ENCODE data around the gene FGG.
"Not testable (repeated sequence)": the region's sequence is repeated elsewhere in the genome, so short reads cannot be mapped to it uniquely, and the experiment has no call there.

Gene FGG

DNA sequence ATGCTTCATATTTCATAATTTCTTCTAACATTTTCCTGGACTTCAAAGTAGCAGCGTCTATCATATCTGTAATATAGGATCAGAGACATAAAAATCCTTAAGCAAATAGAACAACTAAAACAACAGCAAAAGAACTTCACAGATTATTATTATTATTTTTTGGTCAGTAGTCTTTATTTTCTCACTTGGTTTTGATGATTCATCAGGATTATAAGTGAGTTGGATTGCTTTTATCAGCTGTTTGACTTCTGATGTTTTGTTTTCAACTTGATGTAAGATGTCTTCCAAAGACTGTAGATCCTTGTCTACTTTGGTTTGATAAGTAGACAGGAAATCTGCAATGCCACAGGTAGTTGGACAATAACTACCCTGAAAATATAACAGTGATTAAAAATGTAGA, 623 bp downstream of the FGG start:
- DNase-seq (ENCODE audit: low read depth in 1 of 2, low spot score in 1 of 2) = no peak

- DNase-seq (ENCODE audit: low read depth in 1 of 2, low spot score in 1 of 2) = no peak
Measured at GRCh38 chr4:154610582-154610981, 1.9 kb downstream of the FGG start.

DNA sequence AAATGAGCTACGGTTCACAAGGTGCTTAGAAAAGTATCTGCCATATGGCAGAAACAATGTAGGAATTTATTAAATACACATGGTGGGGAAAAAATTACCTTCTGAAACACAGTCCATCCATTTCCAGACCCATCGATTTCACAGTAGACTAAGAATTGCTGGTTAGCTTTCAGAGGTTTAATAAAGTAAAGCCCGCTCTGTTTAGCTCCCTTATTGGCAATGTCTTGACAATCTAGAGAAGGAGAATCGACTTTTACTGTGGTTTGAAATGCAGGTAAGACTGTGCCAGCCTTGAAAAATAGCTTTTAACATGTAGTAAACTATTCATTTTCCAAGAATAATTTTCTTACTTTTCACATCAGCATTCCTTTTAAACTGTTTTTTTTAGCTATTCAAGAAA, 2.9 kb downstream of the FGG start:
- no peak for DNase-seq (ENCODE audit: low read depth in 1 of 2, low spot score in 1 of 2)

GRCh38 chr4:154608361-154609252, 3.8 kb downstream of the FGG start:
- DNase-seq (ENCODE audit: low read depth in 1 of 2, low spot score in 1 of 2) = no peak

- no peak for DNase-seq (ENCODE audit: low read depth in 1 of 2, low spot score in 1 of 2)
Measured at GRCh38 chr4:154606728-154607723, 5.4 kb downstream of the FGG start.

GRCh38 chr4:154604696-154605200, 7.7 kb downstream of the FGG start:
- no peak for DNase-seq (ENCODE audit: low read depth in 1 of 2, low spot score in 1 of 2)

- no peak for DNase-seq (ENCODE audit: low read depth in 1 of 2, low spot score in 1 of 2)
Measured at GRCh38 chr4:154603033-154603943, 9.2 kb downstream of the FGG start.

DNA sequence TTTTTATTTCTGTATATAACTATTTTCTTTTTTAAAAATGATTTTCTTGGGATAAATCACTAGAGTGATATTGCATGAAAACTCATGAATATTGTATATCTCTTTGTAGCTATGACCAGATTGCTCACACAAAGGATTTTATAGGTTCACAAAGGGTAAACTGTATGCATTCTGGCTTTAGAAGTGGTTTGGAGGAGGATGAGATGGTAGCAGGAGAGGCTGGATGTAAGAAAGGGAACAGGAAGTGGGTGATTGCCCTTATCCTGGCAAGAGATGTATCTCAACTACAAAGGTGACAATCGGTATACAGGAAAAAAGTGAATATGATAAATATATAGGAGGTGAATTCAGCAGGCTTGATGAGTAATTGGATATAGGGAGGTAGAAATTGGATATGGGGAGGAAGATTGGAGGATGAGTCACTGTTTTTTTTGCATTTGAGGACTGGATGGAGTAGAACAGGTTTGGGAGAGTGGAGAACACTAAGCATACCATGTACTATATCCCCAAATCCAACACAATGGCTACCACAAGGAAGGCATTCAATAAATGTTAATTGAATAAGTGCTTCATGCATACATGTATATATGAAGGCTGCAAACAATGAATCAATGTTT, 9.9 kb downstream of the FGG start:
- DNase-seq (ENCODE audit: low read depth in 1 of 2, low spot score in 1 of 2) = no peak

GRCh38 chr4:154597798-154598774, 14.4 kb downstream of the FGG start:
- no peak for DNase-seq (ENCODE audit: low read depth in 1 of 2, low spot score in 1 of 2)

DNA sequence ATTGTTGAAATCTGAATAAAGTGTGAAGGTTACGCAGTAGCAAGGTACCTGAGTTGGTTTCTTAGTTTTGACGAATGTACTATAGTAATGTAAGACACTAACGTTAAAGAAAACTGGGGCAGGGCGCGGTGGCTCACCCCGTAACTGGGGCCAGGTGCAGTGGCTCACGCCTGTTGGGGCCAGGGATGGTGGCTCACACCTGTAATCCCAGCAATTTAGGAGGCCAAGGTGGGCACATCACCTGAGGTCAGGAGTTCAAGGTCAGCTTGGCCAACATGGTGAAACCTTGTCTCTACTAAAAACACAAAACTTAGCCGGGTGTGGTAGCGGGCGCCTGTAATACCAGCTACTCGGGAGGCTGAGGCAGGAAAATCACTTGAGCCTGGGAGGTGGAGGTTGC, 15.2 kb downstream of the FGG start:
- not testable (repeated sequence) for DNase-seq (ENCODE audit: low read depth in 1 of 2, low spot score in 1 of 2)

DNA sequence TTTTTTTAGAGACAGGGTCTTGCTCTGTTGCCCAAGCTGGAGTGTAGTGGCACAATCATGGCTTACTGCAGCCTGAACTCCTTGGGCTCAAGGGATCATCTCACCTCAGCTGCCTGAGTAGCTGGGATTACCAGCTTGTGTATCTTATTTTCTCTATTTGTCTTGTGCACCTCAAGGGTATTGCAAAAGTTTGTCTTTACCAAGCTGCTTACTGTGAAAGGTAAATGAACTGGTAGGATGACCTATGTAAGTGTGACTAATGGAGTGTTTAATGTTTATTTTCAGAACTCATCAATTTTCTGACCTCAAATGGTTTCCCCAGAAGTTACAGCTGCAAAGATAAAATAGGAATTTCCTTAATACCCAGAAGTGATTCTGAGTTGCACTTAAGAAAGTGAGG, 16.6 kb downstream of the FGG start:
- no peak for DNase-seq (ENCODE audit: low read depth in 1 of 2, low spot score in 1 of 2)

DNA sequence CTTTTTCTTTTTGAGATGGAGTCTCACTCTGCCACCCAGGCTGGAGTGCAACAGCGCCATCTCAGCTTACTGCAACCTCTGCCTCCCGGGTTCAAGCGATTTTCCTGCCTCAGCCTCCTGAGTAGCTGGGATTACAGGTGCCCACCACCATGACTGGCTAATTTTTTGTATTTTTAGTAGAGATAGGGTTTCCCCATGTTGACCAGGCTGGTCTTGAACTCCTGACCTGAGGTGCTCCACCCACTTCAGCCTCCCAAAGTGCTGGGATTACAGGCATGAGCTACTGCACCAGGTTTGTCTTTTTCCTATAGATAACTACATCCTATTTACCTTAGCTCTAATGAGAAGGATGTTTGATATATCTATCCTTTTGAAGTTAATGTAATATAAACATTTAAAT, 18.1 kb downstream of the FGG start:
- DNase-seq (ENCODE audit: low read depth in 1 of 2, low spot score in 1 of 2) = not testable (repeated sequence)

DNA sequence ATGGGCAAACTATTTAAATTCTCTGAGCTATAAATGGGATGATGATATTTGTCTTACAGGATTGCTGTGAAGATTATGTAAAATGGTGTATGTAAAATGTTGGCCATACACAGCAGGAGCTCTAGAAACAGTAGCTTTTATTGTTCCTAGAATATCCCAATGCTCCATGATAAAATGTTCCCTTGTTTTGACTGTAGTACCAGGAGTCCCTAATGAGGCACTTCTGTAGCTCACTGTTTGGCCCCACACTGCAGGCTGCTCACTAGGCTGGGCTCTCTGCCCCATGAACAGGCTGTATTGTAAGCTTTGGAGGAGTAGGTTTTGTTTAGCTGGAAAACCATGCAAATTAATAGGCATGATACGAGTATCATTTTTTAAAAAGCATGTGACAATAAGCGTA, 18.6 kb downstream of the FGG start:
- no peak for DNase-seq (ENCODE audit: low read depth in 1 of 2, low spot score in 1 of 2)

DNA sequence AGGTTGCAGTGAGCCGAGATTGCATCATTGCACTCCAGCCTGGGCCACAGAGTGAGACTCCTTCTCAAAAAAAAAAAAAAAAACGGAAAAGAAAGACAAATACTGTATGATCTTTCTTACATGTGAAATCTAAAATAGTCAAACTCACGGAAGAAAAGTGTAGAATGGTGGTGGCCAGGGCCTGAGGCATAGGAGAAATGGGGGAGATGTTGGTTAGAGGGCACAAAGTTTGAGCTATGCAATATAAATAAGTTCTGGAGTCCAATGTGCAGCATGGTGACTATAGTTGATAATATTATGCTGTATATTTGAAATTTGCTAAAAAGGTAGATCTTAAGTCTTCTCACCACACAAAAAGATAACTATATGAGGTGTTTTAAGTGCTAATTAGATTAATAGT, 20.6 kb downstream of the FGG start:
- DNase-seq (ENCODE audit: low read depth in 1 of 2, low spot score in 1 of 2) = no peak

DNA sequence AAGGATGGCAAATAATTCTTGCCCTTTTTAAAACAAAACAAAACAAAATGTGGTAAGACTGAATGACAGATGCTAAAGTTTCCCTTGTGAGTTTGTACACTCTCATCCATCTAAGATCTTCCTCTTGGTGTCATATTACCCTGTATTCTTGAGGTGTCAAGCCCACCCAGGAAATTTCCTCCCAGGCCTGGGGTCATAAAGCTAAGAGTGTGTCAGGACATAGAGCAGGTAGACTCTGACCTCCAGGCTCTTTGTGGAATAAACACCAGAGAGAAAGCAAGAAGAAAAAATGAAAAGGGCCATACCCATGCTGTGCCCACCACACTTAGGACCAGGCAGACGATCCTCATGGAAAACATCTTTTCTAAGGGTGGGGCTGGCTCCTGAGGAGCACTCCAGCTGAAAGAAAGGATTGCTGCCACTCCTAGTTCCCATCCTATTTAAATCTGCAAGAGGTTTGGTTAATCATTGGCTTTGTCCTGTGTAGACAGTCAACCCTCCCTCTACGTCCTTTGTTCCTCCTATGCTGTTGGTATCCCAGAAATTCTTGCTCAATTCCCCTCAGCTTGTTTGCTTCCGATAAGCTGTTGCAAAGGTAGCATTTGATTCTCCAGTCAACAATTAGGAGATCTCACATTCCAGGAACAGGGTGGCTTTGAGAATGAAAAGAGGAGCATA, 22.0 kb downstream of the FGG start, which contains the start of gene FGA:
TSS of gene FGA (minus strand) at position 414 of the 678 bp plus-strand sequence. CDS start at position 359, 55 bp downstream.
- DNase-seq (ENCODE audit: low read depth in 1 of 2, low spot score in 1 of 2) = no peak

DNA sequence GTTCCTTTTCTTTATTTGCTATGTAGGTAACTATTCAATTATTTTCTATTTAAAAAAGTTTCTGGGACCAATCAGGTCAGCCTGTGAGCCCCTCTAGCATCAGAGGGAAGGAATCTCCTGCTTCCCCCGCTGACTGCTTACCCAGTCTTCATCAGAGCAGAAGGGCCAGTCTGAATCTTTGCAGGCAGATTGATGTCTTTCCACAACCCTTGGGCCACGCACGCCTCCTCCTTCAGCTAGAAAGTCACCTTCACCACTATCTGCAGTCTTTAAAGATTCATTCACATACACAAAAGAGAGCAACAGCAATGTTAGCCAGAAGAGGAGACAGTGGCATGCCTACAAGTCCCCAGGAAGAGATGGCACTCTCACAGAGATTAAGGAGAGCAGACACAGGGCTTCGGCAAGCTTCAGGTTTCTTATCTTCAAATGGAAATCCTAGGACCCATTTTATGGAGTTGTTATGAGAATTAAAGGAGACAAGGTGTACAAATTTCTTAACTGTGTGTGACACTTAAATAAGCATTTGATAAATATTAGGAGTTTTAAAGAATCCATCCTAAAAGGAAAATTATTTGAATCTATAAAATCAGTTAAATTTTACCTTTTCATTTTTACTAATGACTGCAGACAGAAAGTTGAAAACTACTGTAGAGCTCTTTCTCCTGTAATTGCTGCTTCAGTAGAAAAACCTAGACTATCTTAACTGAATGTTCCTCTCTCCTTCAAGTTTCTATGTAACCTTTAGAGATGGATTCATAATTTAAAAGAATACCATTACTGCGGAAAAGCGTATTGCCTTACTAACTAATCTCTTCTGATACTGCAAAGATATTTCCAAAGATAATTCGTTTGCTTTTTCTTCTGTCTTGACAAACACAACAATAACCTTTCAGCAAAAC, 22.9 kb downstream of the FGG start:
- no peak for DNase-seq (ENCODE audit: low read depth in 1 of 2, low spot score in 1 of 2)

- DNase-seq (ENCODE audit: low read depth in 1 of 2, low spot score in 1 of 2) = no peak
Measured at GRCh38 chr4:154588198-154588597, 24.3 kb downstream of the FGG start.

All from activated T-helper 1 cell treated with anti-CD3 and anti-CD28 coated beads, Interleukin-2, amount 50 U/mL, for 16 hours (primary cell).